ENCODE measurements around the gene CCDC198.

DNA sequence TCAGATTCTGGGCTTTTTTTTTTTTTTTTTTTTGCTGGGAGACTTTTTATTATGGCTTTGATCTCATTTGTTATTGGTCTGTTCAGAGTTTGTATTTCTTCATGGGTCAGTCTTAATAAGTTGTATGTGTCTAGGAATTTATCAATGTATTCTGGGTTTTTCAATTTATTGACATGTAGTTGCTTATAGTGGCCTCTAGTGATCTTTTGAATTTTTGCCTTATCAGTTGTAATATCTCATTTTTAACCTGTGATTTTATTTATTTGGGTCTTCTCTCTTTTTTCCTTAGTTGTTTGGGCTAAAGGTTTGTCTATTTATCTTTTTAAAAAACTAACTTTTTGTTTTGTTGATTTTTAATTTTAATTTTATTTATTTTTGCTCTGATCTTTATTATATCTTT, 57.7 kb downstream of the CCDC198 start:
- TF ChIP-seq RCOR1 (IDR thresholded peaks at IDR 0.05; ENCODE audit: borderline replicate concordance in 1 of 2, low read depth in 2 of 2, low read length in 2 of 2) (no peak), TAF7 (tag; IDR thresholded peaks at IDR 0.05) (no peak), PHB (CRISPR knock-in tag; IDR thresholded peaks at IDR 0.05) (no peak), SREBF2 (CRISPR knock-in tag; IDR thresholded peaks at IDR 0.05) (no peak), HNRNPLL (IDR thresholded peaks at IDR 0.05; ENCODE audit: low read depth, low read length, poor library complexity, severe bottlenecking) (no peak), BACH1 (tag; IDR thresholded peaks at IDR 0.05) (no peak), JUND (IDR thresholded peaks at IDR 0.05; ENCODE audit: borderline replicate concordance, low read depth, low read length) (no peak), JUND (tag; IDR thresholded peaks at IDR 0.05; ENCODE audit: borderline replicate concordance, low read depth, low read length) (no peak), SMAD1 (IDR thresholded peaks at IDR 0.05; ENCODE audit: low read depth, low read length, partially characterized antibody) (no peak), ZNF436 (CRISPR knock-in tag; IDR thresholded peaks at IDR 0.05) (no peak), TBP (optimal IDR thresholded peaks at IDR 0.05; ENCODE audit: low read depth, low read length) (no peak)
- TF ChIP-seq, protein P1, sequence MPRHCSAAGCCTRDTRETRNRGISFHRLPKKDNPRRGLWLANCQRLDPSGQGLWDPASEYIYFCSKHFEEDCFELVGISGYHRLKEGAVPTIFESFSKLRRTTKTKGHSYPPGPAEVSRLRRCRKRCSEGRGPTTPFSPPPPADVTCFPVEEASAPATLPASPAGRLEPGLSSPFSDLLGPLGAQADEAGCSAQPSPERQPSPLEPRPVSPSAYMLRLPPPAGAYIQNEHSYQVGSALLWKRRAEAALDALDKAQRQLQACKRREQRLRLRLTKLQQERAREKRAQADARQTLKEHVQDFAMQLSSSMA (CRISPR knock-in tag; IDR thresholded peaks at IDR 0.05) = no peak
- TF ChIP-seq, protein P2, sequence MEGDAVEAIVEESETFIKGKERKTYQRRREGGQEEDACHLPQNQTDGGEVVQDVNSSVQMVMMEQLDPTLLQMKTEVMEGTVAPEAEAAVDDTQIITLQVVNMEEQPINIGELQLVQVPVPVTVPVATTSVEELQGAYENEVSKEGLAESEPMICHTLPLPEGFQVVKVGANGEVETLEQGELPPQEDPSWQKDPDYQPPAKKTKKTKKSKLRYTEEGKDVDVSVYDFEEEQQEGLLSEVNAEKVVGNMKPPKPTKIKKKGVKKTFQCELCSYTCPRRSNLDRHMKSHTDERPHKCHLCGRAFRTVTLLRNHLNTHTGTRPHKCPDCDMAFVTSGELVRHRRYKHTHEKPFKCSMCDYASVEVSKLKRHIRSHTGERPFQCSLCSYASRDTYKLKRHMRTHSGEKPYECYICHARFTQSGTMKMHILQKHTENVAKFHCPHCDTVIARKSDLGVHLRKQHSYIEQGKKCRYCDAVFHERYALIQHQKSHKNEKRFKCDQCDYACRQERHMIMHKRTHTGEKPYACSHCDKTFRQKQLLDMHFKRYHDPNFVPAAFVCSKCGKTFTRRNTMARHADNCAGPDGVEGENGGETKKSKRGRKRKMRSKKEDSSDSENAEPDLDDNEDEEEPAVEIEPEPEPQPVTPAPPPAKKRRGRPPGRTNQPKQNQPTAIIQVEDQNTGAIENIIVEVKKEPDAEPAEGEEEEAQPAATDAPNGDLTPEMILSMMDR (IDR thresholded peaks at IDR 0.05 in 2 of 3, conservative IDR thresholded peaks at IDR 0.05 in 1 of 3; ENCODE audit: insufficient read depth in 2 of 3, low read depth in 1 of 3, low read length in 3 of 3) = no peak

Data from K562 (cell line).